C4-2B (cell line): ENCODE data around the gene HID1.

Source experiments
- CTCF ChIP-seq: fragments of 450-650 bp; conservative IDR thresholded peaks from 2 replicates; pipeline ENCODE4 v1.5.1; 2017; ENCODE audit warnings: mild to moderate bottlenecking
- ZFX ChIP-seq: fragments of 450-650 bp; IDR thresholded peaks from 2 replicates; pipeline ENCODE4 v1.6.1; 2017

- no peak for TF ChIP-seq CTCF
- TF ChIP-seq ZFX: no peak
These were observed 42.0 kb downstream of the HID1 start for GRCh38 chr17:74930535-74931036.
